ENCODE measurements around the gene JDP2.

DNA sequence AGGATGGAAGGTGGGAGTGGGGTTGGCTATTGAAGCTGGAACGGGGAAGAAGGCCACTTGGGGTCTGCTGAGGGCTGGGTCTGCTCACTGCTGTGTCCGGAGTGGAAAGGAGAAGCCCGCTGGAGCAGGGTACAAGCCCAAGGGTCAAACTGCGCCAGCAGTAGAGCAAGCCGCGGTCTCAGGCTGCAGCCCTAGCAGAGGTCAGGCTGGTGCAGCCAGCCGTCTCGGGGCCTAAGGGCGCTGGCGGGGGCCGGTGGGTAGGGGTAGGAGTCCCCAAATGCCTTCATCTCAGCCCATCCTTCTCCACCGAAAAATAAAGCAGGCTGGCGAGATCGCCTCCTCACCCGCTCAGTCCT lies 718 bp upstream of the JDP2 start:
- TF ChIP-seq CTCF (IDR thresholded peaks at IDR 0.05) = no peak
- TF ChIP-seq POLR2A (IDR thresholded peaks at IDR 0.05) = no peak
- TF ChIP-seq EP300 (IDR thresholded peaks at IDR 0.05) = no peak
